Activated T-cell treated with anti-CD3 and anti-CD28 coated beads for 1 hour (primary cell): ENCODE results near the gene LRRC61.
"Not testable (repeated sequence)": the region's sequence is repeated elsewhere in the genome, so short reads cannot be mapped to it uniquely, and the experiment has no call there.

Experiments used
- DNase-seq: peaks from one replicate; pipeline ENCODE4 v3.0.0-alpha.2; 2020; ENCODE audit warnings: low read depth

The LRRC61 gene

DNA sequence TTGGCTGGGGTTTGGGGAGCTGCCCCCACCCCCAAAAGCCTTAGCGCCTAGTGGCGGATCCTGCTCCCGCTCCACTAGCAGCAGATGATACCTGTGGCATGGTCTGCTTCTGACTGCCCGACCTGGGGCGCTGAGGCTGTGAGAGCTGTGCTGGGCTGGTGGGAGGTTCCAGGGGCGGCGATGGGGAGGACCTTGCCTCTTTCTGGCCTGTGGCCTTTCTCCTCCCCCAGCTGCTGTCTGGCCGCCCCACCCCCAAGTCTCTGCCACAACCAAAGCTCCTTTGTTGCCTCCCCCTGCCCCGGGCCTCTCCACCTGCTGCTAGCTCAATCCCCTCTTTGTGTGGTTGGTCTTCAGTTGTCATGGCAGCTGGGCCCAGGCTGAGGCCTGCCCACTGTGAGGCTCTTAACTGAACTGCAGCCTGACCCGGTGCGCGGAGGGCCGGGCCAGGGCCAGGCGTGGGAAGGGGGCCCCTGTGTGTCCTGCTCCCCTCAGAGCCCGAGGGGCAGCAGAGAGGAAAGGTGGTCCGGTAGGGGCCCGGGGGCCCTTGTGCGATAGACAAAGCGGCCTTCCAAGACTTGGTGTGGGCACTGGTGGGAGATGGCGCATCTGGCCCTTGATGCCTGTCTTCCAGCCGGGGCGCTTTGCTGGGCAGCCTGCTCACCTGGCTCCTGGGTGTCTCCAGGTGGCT lies 60.7 kb downstream of the LRRC61 start:
- no peak for DNase-seq

DNA sequence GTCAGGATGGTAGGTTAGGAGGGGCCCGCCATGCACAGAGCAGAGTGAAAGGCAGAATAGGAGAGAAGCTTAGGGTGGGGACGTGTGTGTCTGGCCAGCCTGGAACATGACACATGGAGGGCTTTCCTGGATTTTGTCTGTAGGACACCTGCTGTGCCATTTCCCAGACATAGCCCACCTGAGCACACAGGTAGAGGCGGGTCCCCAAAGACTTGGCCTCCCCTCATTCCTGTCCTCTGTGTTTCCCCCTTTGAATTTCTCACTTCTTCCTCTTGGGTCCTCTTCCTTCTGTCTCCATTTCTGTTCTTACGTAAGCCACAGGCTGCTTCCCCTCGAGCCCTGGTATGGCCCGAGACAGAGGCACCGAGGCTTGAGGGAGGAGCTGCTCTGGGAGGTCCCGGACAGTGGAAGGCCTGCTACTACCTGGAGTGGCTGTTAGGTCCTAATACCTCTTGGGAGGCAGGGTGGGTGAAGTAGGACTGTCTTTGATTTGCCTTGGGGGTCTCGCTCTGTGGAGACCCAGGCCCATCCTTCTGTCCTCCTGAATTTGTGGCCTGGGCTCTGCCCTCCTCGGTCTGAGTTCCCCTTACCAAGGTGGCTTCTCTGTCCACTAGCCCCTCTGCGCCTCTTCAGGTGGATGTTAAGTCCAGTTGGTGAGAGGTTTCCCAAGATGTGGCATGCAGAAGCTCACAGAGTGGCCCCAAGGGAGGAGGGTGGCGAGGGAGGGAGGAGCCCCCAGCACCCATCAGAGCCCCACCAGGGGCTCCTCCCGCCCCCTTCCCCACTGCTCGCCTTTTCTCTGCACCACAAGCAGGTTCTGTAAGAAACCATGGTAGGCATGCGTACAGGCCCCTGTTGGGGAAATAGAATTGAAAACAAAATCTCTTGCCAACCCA lies 61.5 kb downstream of the LRRC61 start:
- no peak for DNase-seq

- no peak for DNase-seq
These were observed 62.2 kb downstream of the LRRC61 start for GRCh38 chr7:150385302-150385723.

DNA sequence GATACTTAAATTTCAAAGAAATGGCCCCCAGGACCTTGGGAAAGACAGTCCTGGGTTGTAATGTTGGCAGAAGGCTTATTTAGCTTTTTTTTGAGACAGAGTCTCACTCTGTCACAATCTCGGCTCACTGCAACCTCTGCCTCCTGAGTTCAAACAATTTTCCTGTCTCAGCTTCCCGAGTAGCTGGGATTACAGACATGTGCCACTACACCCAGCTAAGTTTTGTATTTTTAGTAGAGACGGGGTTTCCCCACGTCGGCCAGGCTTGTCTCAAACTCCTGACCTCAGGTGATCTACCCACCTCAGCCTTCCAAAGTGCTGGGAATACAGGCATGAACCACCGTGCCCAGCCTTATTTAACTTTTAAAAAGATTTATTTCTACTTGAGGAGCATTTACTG lies 62.7 kb downstream of the LRRC61 start:
- not testable (repeated sequence) for DNase-seq
